ENCODE data around the gene FBLN5. TPM values are rescaled to one million over a fixed set of nuclear protein-coding genes. Genes with fewer than 3 reads are reported as not detected.

Gene FBLN5
- total RNA-seq, 4 donors from 2014 or later = 109 to 215 (median 186) TPM

GRCh38 chr14:91858536-91859275, 88.8 kb downstream of the FBLN5 start:
- Histone ChIP-seq H3K36me3 (no peaks in the 10 kb centered on the region), H3K27me3 (no peaks in the 10 kb centered on the region), H3K4me1 (peaks cover 0 to 32% (median 5%) of the 10 kb centered on the region in 4 donors), H3K4me3 (no peak overlapping the region), H3K27ac (no peak overlapping the region), H3K9me3 (no peaks in the 10 kb centered on the region)
- no peak for DNase-seq (ENCODE audit: low spot score in 2 of 2)
- WGBS, 2 donors = 38 to 44% methylated on average over 8 of the region's 8 CpGs
- TF ChIP-seq CTCF (IDR thresholded peaks at IDR 0.05) (no peak), EP300 (IDR thresholded peaks at IDR 0.05) (peak in 1 of 2 donors; percentile 41), POLR2A (IDR thresholded peaks at IDR 0.05) (no peak)

- Histone ChIP-seq H3K4me3 (no peak overlapping the region), H3K36me3 (no peaks in the 10 kb centered on the region), H3K27me3 (no peaks in the 10 kb centered on the region), H3K27ac (no peak overlapping the region), H3K4me1 (peaks cover 0 to 40% (median 9%) of the 10 kb centered on the region in 4 donors), H3K9me3 (no peaks in the 10 kb centered on the region)
- DNase-seq (ENCODE audit: low spot score in 2 of 2) = no peak
- no peak for TF ChIP-seq POLR2A (IDR thresholded peaks at IDR 0.05)
- TF ChIP-seq CTCF (IDR thresholded peaks at IDR 0.05) = no peak
- TF ChIP-seq EP300 (IDR thresholded peaks at IDR 0.05) = no peak
- WGBS, 2 donors = 73 to 80% methylated on average over 2 of the region's 2 CpGs
Observed at GRCh38 chr14:91857614-91858013, 89.9 kb downstream of the FBLN5 start.

DNA sequence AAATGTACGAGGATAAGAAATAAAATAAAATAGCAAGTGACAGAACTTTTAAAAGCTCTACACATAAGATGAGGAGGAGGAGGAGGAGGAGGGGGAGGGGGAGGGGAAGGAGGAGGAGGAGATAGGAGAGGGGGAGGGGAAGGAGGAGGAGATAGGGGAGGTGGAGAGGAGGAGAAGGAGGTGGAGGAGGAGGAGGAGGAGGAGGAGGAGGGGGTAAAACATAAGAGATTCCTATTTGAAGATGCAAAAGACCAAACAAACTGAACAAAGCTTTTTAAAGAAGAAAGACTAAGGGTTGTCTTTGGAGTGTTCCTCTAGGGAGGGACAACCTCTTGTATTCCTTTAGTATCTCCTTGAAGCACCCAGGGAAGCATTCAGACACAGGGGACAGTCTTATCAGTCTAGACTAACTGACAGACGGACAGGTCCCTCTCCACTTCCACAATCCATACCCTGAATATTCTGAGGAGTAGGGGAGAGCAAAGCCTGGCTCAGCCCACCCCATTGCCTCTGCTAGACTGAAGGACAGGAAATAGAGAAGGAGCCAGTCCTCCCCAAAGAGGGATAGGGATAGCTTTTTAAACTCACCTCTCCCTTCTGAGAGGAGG, 93.1 kb downstream of the FBLN5 start:
- H3K9me3 ChIP-seq = no peaks in the 10 kb centered on the region
- peak overlapping the region in 2 of 4 donors; percentile 71 for H3K27ac ChIP-seq
- DNase-seq (ENCODE audit: low spot score in 2 of 2) = no peak
- no peaks in the 10 kb centered on the region for H3K36me3 ChIP-seq
- peaks cover 0 to 36% (median 9%) of the 10 kb centered on the region in 4 donors for H3K4me1 ChIP-seq
- no peaks in the 10 kb centered on the region for H3K27me3 ChIP-seq
- WGBS, 2 donors = 55 to 65% methylated on average over 2 of the region's 2 CpGs
- TF ChIP-seq EP300 (IDR thresholded peaks at IDR 0.05) (no peak), CTCF (IDR thresholded peaks at IDR 0.05) (no peak), POLR2A (IDR thresholded peaks at IDR 0.05) (no peak)
- no peak overlapping the region for H3K4me3 ChIP-seq

GRCh38 chr14:91851563-91851962, 95.9 kb downstream of the FBLN5 start:
- WGBS, 2 donors = 0 to 3% methylated on average over 1 of the region's 1 CpG
- DNase-seq (ENCODE audit: low spot score in 2 of 2) = no peak
- no peaks in the 10 kb centered on the region for H3K36me3 ChIP-seq

More at GRCh38 chr14:91851563-91851962, 95.9 kb downstream of the FBLN5 start:
- Histone ChIP-seq H3K4me3 (no peak overlapping the region), H3K9me3 (no peaks in the 10 kb centered on the region), H3K27ac (no peak overlapping the region), H3K27me3 (no peaks in the 10 kb centered on the region), H3K4me1 (peaks cover 0 to 31% (median 7%) of the 10 kb centered on the region in 4 donors)
- TF ChIP-seq POLR2A (IDR thresholded peaks at IDR 0.05) = no peak
- TF ChIP-seq EP300 (IDR thresholded peaks at IDR 0.05) = no peak
- TF ChIP-seq CTCF (IDR thresholded peaks at IDR 0.05) = no peak
